GM10248 (cell line): ENCODE data around the gene RAP1GAP2.

Experiments used
- CTCF ChIA-PET: fragments of 300-600 bp; sonication (Branson Sonifier 250); formaldehyde crosslinking; extraction: SDS; loops from one replicate; lab custom pipeline; 2021; ENCODE audit warnings: antibody characterized with exemption; lab: Yijun Ruan, JAX
- POLR2A ChIA-PET: fragments of 350-650 bp; sonication (Branson Sonifier 250); formaldehyde crosslinking; extraction: SDS; loops from one replicate; lab custom pipeline; 2020; ENCODE audit warnings: antibody characterized with exemption; lab: Yijun Ruan, JAX
- DNase-seq: peaks from one replicate; pipeline ENCODE4 v3.0.0; 2012; ENCODE audit errors: extremely low spot score
- TF ChIP-seq, protein P1 (sequence below): IDR thresholded peaks from 2 replicates; pipeline ENCODE4 v1.5.1; 2012; ENCODE audit warnings: mild to moderate bottlenecking, low read depth; ENCODE audit errors: extremely low read depth, missing control alignments, control extremely low read depth

The RAP1GAP2 gene

GRCh38 chr17:2876467-2876866 lies 80.2 kb downstream of the RAP1GAP2 start:
- ChIA-PET POLR2A (no interaction called here), CTCF (no interaction called here)
- TF ChIP-seq, protein P1, sequence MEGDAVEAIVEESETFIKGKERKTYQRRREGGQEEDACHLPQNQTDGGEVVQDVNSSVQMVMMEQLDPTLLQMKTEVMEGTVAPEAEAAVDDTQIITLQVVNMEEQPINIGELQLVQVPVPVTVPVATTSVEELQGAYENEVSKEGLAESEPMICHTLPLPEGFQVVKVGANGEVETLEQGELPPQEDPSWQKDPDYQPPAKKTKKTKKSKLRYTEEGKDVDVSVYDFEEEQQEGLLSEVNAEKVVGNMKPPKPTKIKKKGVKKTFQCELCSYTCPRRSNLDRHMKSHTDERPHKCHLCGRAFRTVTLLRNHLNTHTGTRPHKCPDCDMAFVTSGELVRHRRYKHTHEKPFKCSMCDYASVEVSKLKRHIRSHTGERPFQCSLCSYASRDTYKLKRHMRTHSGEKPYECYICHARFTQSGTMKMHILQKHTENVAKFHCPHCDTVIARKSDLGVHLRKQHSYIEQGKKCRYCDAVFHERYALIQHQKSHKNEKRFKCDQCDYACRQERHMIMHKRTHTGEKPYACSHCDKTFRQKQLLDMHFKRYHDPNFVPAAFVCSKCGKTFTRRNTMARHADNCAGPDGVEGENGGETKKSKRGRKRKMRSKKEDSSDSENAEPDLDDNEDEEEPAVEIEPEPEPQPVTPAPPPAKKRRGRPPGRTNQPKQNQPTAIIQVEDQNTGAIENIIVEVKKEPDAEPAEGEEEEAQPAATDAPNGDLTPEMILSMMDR: no peak
- DNase-seq: no peak

DNA sequence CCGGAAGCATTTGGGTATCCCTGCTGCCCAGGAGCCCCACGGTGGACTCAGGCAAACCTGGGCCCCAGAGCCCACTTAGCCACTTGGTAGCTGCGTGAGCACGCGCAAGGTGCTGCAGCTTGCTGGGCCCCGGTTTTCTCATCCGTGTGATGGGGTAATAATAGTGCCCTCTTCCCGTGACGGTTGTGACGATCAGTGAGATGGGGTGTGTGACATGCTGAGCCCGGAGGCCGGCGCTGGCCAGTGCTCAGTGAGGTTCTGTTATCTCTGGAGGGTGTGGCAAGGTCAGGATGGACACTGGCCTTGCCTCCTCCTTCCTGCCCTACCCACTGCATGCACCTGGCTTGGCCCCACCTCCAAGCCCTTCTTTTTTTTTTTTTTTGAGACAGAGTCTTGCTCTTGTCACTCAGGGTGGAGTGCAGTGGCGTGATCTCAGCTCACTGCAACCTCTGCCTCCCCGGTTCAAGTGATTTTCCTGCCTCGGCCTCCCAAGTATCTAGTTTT lies 82.6 kb downstream of the RAP1GAP2 start:
- DNase-seq: no peak
- POLR2A ChIA-PET: no interaction called here
- TF ChIP-seq, protein P1: no peak
- CTCF ChIA-PET: no interaction called here

DNA sequence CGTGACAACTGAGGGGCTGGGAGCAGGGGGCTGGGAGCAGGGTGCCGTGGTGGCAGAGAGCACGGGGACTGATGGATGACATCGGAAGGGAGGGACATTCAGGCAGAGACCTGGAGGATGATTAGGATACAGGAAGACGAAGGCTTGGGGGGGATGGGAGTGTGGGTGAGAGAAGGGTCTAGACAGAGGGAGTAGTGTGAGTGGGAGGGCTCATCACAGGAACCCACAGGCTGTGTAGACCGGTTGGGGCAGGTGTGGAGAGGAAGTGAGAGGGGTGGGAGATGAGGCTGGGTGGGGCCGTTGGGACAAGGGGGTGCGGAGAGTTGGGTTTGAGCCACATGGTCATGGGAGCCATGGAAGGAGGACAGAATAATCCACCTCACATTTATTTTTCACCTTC lies 83.8 kb downstream of the RAP1GAP2 start:
- ChIA-PET POLR2A (no interaction called here), CTCF (no interaction called here)
- TF ChIP-seq, protein P1: no peak
- DNase-seq: no peak

DNA sequence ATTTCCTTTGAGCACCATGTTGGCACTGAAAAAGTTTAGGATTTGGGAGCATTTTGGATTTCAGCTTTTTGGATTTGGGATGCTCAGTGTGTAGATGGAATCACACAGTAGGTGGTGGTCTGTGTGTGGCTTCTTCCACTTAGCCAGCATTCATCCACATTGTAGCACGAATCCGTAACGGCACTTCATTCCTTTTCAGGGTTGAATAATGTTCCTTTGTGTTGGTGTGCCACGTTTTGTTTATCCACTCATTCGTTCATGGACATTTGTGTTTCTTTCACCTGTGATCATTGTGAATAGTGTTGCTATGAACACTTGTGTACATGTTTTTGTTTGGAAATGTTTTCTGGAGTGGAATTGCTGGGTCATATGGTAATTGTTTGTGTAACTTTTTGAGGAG lies 85.1 kb downstream of the RAP1GAP2 start:
- TF ChIP-seq, protein P1: no peak
- CTCF ChIA-PET: no interaction called here

DNA sequence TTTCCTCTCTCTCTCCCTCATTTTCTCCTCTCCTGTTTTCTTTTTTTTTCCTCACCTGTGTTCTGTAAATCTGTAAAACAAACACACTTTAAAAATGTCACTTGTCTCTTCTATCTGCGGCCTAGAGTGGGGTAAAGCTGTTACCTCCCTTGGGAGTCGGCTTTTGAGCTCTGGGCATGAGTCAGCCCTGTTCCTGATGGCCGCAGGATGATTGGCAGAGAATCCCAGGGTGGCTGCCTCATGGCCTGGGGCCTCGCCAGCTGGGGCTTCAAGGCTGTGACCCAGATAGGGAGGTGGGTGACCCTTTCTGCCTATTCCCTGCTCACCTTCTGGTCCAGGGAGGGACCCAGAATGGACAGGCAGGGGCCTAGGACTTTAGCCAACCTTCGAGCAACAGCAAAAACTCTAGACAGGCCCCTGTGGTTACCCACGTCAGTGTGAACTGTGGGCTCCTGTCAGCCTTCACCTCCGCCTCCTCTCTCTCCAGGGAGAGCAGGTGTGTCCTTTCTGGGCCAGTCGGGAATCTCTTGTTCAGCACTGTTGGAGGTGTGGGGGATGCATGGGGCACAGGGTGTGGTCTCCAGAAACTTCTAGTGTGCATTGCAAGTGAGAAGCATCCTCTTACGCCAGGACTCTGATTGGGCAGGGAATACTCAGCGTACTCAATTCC lies 87.4 kb downstream of the RAP1GAP2 start:
- POLR2A ChIA-PET: no interaction called here
- CTCF ChIA-PET: no interaction called here
- TF ChIP-seq, protein P1: no peak
- no peak for DNase-seq

More for the DNA sequence above, 85.1 kb downstream of the RAP1GAP2 start:
- POLR2A ChIA-PET: no interaction called here
- DNase-seq: no peak

DNA sequence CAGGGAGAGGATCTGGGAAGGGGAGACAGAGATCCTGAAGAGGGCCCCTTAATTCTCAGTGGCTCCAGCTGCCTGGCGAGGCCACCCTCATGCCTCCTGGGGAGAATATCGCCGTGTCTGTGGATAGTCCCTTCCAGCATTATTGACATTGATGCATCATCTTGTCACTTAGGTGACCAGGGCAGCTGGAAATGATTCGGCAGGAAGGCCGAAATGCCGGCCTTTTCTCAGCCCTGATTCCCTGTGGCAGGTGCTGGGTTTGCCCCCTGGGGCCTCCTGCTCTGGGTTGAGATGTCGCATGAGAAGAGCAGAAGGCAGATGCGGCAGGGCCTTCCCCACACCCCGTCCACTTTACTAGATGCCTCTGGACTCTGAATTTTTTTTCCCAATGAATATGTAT lies 89.5 kb downstream of the RAP1GAP2 start:
- no peak for DNase-seq
- CTCF ChIA-PET: no interaction called here
- POLR2A ChIA-PET: no interaction called here

More for the DNA sequence above, 89.5 kb downstream of the RAP1GAP2 start:
- TF ChIP-seq, protein P1: no peak
